OCI-LY3 (cell line): ENCODE measurements around the gene NID1.

Experiments used
- EZH2phosphoT487 ChIP-seq: fragments of 200-600 bp; shearing (Covaris generic); IDR thresholded peaks from 2 replicates; pipeline ENCODE4 v1.6.1; 2018; ENCODE audit warnings: antibody characterized with exemption, mixed run types, low read depth
- TF ChIP-seq, protein P1 (sequence below): fragments of 200-600, 300-600 bp; sonication (generic); IDR thresholded peaks from 2 replicates; pipeline ENCODE4 v1.5.1; 2014; ENCODE audit warnings: antibody characterized with exemption, low read length, low read depth

DNA sequence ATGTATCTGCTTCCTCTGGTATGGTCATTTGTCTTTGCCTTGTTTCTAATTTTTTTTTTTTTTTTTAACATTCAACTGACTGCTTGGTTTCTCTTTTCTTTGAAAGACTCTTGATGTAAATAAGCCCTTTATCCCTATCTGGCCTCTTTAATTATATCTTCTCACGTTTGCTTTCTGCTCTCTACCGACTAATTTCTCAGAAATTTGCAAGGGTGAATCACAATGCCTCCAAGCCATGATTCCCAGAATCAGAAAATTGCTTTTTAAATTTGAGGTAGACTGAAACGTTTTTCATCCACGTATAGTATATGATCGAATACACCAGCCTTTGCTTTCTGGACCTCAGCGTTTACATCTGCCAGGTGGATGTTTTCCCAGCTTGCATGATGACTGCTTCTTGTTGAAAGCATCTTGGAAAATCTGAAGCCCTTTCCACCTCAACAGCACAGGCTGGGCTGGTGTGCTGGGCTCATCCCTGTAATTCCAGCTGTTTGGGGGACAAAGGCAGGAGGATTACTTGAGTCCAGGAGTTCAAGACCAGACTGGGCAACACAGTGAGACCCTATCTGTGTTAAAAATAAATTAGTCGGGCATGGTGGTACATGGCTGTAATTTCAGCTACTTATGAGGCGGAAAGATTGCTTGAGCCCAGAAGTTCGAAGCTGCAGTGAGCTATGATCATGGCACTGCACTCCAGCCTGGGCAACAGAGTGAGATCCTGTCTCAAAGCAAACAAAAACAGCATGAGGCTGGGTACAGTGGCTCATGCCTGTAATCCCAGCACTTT, 42.4 kb upstream of the NID1 start:
- TF ChIP-seq, protein P1, sequence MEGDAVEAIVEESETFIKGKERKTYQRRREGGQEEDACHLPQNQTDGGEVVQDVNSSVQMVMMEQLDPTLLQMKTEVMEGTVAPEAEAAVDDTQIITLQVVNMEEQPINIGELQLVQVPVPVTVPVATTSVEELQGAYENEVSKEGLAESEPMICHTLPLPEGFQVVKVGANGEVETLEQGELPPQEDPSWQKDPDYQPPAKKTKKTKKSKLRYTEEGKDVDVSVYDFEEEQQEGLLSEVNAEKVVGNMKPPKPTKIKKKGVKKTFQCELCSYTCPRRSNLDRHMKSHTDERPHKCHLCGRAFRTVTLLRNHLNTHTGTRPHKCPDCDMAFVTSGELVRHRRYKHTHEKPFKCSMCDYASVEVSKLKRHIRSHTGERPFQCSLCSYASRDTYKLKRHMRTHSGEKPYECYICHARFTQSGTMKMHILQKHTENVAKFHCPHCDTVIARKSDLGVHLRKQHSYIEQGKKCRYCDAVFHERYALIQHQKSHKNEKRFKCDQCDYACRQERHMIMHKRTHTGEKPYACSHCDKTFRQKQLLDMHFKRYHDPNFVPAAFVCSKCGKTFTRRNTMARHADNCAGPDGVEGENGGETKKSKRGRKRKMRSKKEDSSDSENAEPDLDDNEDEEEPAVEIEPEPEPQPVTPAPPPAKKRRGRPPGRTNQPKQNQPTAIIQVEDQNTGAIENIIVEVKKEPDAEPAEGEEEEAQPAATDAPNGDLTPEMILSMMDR = no peak
- no peak for TF ChIP-seq EZH2phosphoT487
